Vagina (tissue), 2 donors: Measurements from ENCODE around the gene COX20. TPM values are rescaled to one million over a fixed set of nuclear protein-coding genes. Genes with fewer than 3 reads are reported as not detected.

Source experiments
- DNase-seq, 2 donors: peaks; one replicate each; pipeline ENCODE4 v3.0.0-alpha.2; 2017; ENCODE audit errors: extremely low spot score in 2 of 2
- H3K27ac ChIP-seq: fragments of 200-600 bp; sonication (generic); one replicate; pipeline ENCODE4 v1.5.1; 2019
- H3K27me3 ChIP-seq: fragments of 200-600 bp; sonication (generic); one replicate; pipeline ENCODE4 v1.5.1; 2019
- H3K36me3 ChIP-seq, 2 donors: fragments of 200-600 bp; sonication (generic); one replicate each; pipeline ENCODE4 v1.5.1; 2017 to 2019
- H3K4me1 ChIP-seq: fragments of 200-600 bp; sonication (generic); one replicate; pipeline ENCODE4 v1.5.1; 2019
- H3K4me3 ChIP-seq, 2 donors: fragments of 200-600 bp; sonication (generic); 1 replicate in 1 of 2; 2 replicates in 1 of 2; pipeline ENCODE4 v1.5.1; 2016 to 2019
- H3K9me3 ChIP-seq: fragments of 200-600 bp; sonication (generic); one replicate; pipeline ENCODE4 v1.5.1; 2019
- POLR2A ChIP-seq, 2 donors: fragments of 450-650 bp; IDR thresholded peaks; one replicate each; pipeline ENCODE4 v1.6.1; 2017; ENCODE audit warnings: antibody characterized with exemption in 2 of 2, mild to moderate bottlenecking in 2 of 2, moderate library complexity in 2 of 2
- POLR2AphosphoS5 ChIP-seq, 2 donors: sonication (generic); formaldehyde crosslinking; IDR thresholded peaks; one replicate each; pipeline ENCODE4 v1.9.0; 2017; ENCODE audit warnings: antibody characterized with exemption in 2 of 2, mild to moderate bottlenecking in 2 of 2, low read depth in 1 of 2; ENCODE audit not compliant: insufficient read depth in 1 of 2
- intact Hi-C: fragments of 100-400 bp; cut with DNase I; formaldehyde crosslinking; loops from one replicate; pipeline ENCODE4 v1.15.1; 2023
- total RNA-seq: library from RNA; depleted of rRNA; stranded (reverse); fragments of >200 nt; gene quantifications from one replicate; pipeline ENCODE4 v1.2.3, GENCODE V29; 2016
- TF ChIP-seq, protein P1 (sequence below), 3 experiments: fragments of 450-650 bp in 2 of 3; fragments of 200-600 bp in 1 of 3; sonication (generic) in 1 of 3; IDR thresholded peaks; one replicate each; pipeline ENCODE4 v1.5.1; 2017 to 2019; ENCODE audit warnings: antibody characterized with exemption in 3 of 3, mild to moderate bottlenecking in 2 of 3, moderate library complexity in 2 of 3

The COX20 gene
- total RNA-seq, 1 donor from 2014 or later = 24.1 TPM

DNA sequence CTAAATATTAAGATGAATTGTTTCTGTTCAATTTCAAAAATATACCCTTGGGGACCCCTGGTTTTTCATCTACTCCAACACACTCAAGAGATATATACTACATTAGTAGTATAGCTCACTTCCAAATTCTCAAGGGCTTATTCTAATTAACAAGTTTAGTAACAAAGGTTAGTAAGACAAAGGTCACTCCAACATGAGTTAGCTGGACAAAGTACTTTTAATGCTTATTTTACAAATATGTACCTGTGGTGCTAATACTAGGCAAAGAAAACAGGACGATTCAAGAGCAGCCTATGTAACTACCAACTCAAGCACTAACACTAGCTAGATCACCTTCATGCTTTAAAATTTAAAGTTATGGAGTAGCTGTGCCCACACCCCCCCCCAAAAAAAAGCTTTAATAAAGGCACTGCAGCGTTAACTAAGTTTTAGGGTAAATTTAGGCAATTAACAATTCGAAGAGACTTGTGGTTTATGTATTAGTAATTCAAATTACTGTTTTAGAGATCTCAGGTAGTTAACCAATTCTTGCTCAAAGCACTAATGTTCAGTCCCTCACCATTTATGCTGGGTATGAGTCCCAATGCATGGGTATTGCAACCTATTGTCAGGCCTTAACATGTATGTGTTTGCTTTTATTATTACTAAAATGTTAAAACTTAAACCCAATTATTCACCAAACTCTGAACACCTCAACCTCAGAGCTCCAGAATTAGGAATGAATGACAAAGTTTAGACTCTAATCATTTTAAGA, 14.8 kb downstream of the COX20 start:
- intact Hi-C loops = no loop called here
- H3K27me3 ChIP-seq = no peaks in the 10 kb centered on the region
- H3K4me3 ChIP-seq = no peak overlapping the region
- DNase-seq = no peak
- no peaks in the 10 kb centered on the region for H3K9me3 ChIP-seq
- H3K27ac ChIP-seq = no peak overlapping the region
- H3K4me1 ChIP-seq = peaks cover 18% of the 10 kb centered on the region
- TF ChIP-seq POLR2AphosphoS5 (IDR thresholded peaks at IDR 0.05; ENCODE audit: insufficient read depth in 1 of 2, low read depth in 1 of 2) (no peak), POLR2A (IDR thresholded peaks at IDR 0.05) (no peak)
- TF ChIP-seq, protein P1, sequence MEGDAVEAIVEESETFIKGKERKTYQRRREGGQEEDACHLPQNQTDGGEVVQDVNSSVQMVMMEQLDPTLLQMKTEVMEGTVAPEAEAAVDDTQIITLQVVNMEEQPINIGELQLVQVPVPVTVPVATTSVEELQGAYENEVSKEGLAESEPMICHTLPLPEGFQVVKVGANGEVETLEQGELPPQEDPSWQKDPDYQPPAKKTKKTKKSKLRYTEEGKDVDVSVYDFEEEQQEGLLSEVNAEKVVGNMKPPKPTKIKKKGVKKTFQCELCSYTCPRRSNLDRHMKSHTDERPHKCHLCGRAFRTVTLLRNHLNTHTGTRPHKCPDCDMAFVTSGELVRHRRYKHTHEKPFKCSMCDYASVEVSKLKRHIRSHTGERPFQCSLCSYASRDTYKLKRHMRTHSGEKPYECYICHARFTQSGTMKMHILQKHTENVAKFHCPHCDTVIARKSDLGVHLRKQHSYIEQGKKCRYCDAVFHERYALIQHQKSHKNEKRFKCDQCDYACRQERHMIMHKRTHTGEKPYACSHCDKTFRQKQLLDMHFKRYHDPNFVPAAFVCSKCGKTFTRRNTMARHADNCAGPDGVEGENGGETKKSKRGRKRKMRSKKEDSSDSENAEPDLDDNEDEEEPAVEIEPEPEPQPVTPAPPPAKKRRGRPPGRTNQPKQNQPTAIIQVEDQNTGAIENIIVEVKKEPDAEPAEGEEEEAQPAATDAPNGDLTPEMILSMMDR (IDR thresholded peaks at IDR 0.05) = no peak
- H3K36me3 ChIP-seq = peaks cover 0 to 71% of the 10 kb centered on the region in 2 donors

DNA sequence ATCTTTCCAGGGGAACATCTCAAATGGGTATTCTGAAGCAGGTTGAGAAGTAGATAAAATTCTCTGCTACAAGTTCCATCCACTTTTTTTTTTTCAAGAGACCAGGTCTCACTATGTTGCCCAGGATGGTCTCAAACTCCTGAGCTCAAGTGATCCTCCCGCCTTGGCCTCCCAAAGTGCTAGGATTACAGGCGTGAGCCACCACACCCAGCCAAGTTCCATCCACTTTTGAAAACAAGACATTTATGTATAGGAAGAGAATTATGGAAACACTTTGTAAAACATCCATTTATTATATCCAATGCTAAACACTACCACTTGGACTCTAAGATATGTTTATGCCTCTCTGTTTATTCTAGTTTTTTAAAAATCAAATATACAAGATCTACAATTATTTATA, 15.4 kb downstream of the COX20 start:
- no peaks in the 10 kb centered on the region for H3K27me3 ChIP-seq
- DNase-seq = no peak
- no peaks in the 10 kb centered on the region for H3K9me3 ChIP-seq
- H3K4me1 ChIP-seq = peaks cover 24% of the 10 kb centered on the region
- TF ChIP-seq, protein P1 (IDR thresholded peaks at IDR 0.05) = no peak
- TF ChIP-seq POLR2A (IDR thresholded peaks at IDR 0.05) (no peak), POLR2AphosphoS5 (IDR thresholded peaks at IDR 0.05; ENCODE audit: insufficient read depth in 1 of 2, low read depth in 1 of 2) (no peak)
- H3K36me3 ChIP-seq = peaks cover 0 to 71% of the 10 kb centered on the region in 2 donors
- intact Hi-C loops = no loop called here
- H3K4me3 ChIP-seq = no peak overlapping the region
- no peak overlapping the region for H3K27ac ChIP-seq

DNA sequence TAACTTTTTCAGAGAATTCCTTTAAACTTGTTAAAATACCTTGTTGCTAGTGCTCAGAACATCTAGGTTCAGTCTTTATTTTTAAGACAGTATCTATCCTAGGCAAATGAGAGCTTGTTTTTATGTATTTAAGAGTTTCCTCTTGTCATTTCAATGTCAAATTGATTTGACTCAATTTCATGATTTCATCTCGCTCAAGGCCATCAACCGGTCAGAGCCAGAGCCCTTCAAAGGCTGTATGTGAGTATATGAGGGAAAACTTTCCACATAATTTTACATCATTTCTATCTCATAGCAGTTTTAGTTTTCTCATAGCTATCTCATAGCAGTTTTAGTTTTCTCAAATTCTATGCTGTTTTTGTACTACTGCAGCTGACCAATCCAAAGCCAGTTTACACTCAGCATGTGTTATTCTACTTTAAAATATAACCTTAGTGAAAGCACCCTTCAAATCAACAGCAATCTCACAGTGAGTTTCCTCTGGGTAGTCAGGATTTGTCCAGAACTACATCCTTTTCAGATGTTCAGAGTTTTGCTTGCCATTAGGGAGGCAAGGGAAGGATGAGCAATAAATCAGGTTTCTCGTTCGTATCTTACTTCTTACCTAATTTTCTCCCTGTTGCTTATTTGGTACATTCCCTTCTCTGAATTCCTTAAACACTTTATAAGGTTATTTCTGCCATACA, 16.2 kb downstream of the COX20 start:
- Histone ChIP-seq H3K9me3 (no peaks in the 10 kb centered on the region), H3K27me3 (no peaks in the 10 kb centered on the region), H3K4me1 (peaks cover 32% of the 10 kb centered on the region), H3K4me3 (no peak overlapping the region), H3K27ac (no peak overlapping the region), H3K36me3 (peaks cover 0 to 71% of the 10 kb centered on the region in 2 donors)
- TF ChIP-seq, protein P1 (IDR thresholded peaks at IDR 0.05) = no peak
- TF ChIP-seq POLR2AphosphoS5 (IDR thresholded peaks at IDR 0.05; ENCODE audit: insufficient read depth in 1 of 2, low read depth in 1 of 2) (no peak), POLR2A (IDR thresholded peaks at IDR 0.05) (no peak)
- no peak for DNase-seq
- intact Hi-C loops = no loop called here

DNA sequence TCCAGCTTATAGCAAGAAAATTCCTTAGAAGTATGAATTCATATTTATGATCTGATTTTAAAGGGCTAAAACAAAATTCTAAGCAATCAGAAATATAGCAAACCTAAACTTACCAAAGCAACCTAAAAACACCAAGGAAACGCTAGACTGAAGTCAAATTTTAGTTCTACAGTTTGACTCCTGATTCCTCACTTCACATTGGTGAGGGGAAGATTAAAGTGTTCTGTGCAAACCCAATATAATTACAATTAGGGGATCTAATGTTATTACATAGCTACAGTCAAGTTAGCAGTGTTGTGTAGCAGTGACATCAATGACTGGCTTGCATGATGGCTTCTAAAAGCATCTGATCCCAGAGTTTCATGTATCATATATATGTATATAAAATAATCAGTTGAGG, 17.2 kb downstream of the COX20 start:
- Histone ChIP-seq H3K9me3 (no peaks in the 10 kb centered on the region), H3K4me3 (no peak overlapping the region), H3K27me3 (no peaks in the 10 kb centered on the region), H3K4me1 (peaks cover 38% of the 10 kb centered on the region), H3K27ac (no peak overlapping the region), H3K36me3 (peaks cover 0 to 76% of the 10 kb centered on the region in 2 donors)
- no peak for TF ChIP-seq POLR2A (IDR thresholded peaks at IDR 0.05)
- TF ChIP-seq, protein P1 (IDR thresholded peaks at IDR 0.05) = no peak
- no peak for TF ChIP-seq POLR2AphosphoS5 (IDR thresholded peaks at IDR 0.05; ENCODE audit: insufficient read depth in 1 of 2, low read depth in 1 of 2)
- no peak for DNase-seq
- intact Hi-C loops = no loop called here

DNA sequence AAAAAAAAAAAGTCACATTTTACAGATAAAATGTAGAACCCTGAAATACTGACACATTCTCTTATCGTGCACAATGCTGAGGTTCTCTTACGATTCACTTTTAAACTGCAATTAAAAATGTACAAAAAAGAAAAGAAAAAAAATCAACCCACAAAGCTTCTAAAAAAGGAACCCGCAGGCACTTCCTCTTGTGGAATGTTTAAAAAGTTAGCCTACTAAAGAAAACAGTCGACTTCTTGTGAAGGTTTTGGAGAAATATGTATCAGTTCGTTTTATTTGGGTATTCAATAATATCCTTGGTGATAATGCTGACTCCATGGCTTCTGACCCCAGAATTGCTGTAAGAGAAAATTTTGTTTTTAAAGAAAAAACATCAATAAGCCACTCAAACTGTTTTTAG, 18.7 kb downstream of the COX20 start:
- no peak for DNase-seq
- Histone ChIP-seq H3K4me1 (peaks cover 52% of the 10 kb centered on the region), H3K4me3 (no peak overlapping the region), H3K9me3 (no peaks in the 10 kb centered on the region), H3K36me3 (peaks cover 0 to 82% of the 10 kb centered on the region in 2 donors), H3K27ac (no peak overlapping the region), H3K27me3 (no peaks in the 10 kb centered on the region)
- intact Hi-C loops = no loop called here
- no peak for TF ChIP-seq POLR2AphosphoS5 (IDR thresholded peaks at IDR 0.05; ENCODE audit: insufficient read depth in 1 of 2, low read depth in 1 of 2)
- TF ChIP-seq, protein P1 (IDR thresholded peaks at IDR 0.05) = no peak
- TF ChIP-seq POLR2A (IDR thresholded peaks at IDR 0.05) = no peak
